NCI-H446 (cell line): Measurements from ENCODE around the gene SLC6A19.

Experiments
- DNase-seq, 2 experiments: peaks; one replicate each; lab custom pipeline; 2025; lab: John Stamatoyannopoulos, UW

Gene SLC6A19

GRCh38 chr5:1180841-1181271 is 20.5 kb upstream of the SLC6A19 start:
- DNase-seq: no peak

GRCh38 chr5:1181451-1182359 is 19.7 kb upstream of the SLC6A19 start:
- DNase-seq: no peak

GRCh38 chr5:1182360-1182632 is 19.1 kb upstream of the SLC6A19 start:
- DNase-seq: no peak

- no peak for DNase-seq
Measured at GRCh38 chr5:1182633-1183423, 18.6 kb upstream of the SLC6A19 start.

- no peak for DNase-seq
Measured at GRCh38 chr5:1183424-1184162, 17.8 kb upstream of the SLC6A19 start.

GRCh38 chr5:1184163-1184470 is 17.3 kb upstream of the SLC6A19 start:
- no peak for DNase-seq

GRCh38 chr5:1184481-1184880 is 16.9 kb upstream of the SLC6A19 start:
- DNase-seq: no peak

- no peak for DNase-seq
Measured at GRCh38 chr5:1185038-1185627, 16.3 kb upstream of the SLC6A19 start.

GRCh38 chr5:1185629-1186350 is 15.6 kb upstream of the SLC6A19 start:
- DNase-seq: no peak

GRCh38 chr5:1186351-1187233 is 14.8 kb upstream of the SLC6A19 start:
- DNase-seq: no peak

GRCh38 chr5:1187234-1187949 is 14.0 kb upstream of the SLC6A19 start:
- DNase-seq: no peak

GRCh38 chr5:1187950-1188334 is 13.5 kb upstream of the SLC6A19 start:
- DNase-seq: no peak

GRCh38 chr5:1188464-1188863 is 12.9 kb upstream of the SLC6A19 start:
- DNase-seq: no peak

- no peak for DNase-seq
Measured at GRCh38 chr5:1189269-1189668, 12.1 kb upstream of the SLC6A19 start.

GRCh38 chr5:1190278-1190677 is 11.1 kb upstream of the SLC6A19 start:
- no peak for DNase-seq

- no peak for DNase-seq
Measured at GRCh38 chr5:1190837-1191239, 10.6 kb upstream of the SLC6A19 start.

GRCh38 chr5:1192971-1193590 is 8.3 kb upstream of the SLC6A19 start:
- DNase-seq: no peak

GRCh38 chr5:1193591-1193985 is 7.8 kb upstream of the SLC6A19 start:
- no peak for DNase-seq

- DNase-seq: no peak
Measured at GRCh38 chr5:1194378-1194777, 7.0 kb upstream of the SLC6A19 start.

- no peak for DNase-seq
Measured at GRCh38 chr5:1195439-1195838, 6.0 kb upstream of the SLC6A19 start.
